ENCODE results near the gene SMIM33. TPM values are rescaled to one million over a fixed set of nuclear protein-coding genes. Genes with fewer than 3 reads are reported as not detected.
A peak's percentile ranks its signal among the peaks of the same experiment; 100 is the strongest.

The SMIM33 gene
- not detected in 2 replicates for total RNA-seq (2014; rRNA removed; shearing (Covaris generic))

DNA sequence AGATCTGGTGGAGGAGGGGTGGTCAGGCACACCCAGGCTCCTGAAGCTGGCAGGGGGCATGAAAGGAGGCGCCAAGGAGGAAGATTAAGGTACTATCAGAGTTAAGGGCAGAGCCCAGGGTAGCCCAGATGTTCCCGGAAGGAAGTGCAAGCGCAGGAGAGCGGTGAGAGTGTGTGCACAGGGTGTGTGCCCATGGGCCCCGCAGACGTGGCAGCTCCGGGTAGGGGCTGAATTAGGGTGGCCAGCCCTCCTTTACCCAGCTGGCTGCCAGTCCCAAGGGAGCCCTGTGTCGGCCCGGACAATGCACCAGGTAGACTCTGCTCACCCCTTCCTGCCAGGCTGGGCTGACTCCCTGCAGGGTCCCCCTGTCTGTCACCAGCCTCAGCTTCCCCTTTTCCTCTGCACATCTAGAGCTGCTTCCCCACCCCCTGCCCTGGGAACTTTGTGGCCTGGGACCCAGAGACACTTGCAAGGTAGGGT is at the start of gene SMIM33:
Gene SMIM33 (plus strand): TSS at position 184 of the 480 bp plus-strand sequence. CDS start 118 bp downstream, at position 302.

DNA sequence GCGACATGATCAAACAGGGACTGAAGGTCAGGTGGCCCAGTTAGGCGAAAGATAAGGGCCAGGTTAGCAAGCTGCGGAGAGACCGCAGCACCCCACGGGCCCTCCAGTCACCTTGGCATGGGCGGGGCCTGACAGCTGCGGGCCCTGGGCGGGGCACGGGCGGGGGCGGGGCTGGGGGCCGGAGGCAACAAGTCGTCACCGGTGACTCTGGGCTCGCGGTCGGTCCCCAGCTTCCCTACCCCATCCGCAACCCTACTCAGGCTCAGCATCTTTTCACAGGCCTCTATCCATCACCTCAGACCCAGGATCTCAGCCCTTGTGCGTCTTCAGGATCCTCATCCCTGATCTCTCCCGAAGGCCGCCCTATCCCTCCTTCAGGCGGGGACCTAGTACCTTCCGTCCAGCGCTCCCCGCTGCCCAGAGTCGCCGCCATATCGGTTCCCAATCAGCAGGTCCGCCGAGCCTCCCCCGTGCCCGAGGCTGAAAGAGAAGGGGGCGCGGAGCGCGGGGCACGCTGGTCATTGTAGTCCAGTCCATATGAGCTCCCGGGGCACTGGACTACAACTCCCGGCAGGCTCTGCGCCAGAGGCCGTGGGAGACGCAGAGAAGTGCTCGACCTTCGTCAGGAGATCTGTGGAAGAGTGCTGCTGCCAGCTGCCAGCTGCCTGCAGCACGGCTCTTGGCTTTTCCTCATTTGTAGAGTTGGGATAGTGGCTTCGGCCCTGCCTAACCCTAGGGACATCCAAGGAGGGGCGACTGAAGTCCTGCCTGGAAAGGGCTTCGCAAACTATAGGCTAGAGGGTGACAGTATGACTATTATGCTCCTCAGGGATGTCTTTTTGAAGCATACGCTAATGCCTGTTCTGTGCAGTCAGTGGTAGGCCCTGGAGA is 31.5 kb upstream of the SMIM33 start, which contains the start of gene DNAJC18:
Gene DNAJC18 (minus strand): TSS at position 513 of the 891 bp plus-strand sequence. CDS start 80 bp downstream, at position 433.

DNA sequence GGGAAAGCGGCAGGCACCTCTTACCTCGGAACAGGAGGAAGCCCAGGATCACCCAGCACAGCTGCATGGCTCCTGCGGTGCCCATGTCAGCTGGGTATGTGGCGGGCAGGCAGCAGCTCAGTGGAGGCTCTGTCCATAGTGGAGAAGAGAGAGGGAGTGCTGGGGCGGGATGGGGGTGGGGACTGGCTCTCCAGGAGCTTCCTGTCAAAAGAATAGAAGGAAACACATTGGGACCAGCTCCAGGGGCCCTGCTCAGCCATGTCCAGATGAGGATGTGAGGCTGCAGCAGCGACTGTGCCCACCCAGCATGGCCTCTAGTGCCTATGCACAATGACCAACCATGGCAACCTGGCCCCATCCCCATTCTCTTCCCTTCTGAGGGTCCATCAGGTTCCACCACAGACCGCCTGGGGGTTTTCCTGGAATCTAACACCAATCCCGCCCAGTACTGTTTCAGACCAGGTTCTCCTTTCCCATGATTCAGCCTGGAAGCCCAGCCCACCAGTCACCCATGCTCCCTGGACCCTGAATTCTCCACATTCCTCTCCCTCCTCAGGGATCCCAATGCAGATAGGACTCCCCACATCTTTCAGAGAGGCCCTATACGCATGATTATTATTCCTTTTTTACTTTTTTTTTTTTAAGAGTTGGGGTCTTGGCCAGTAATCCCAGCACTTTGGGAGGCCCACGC is 8.1 kb upstream of the SMIM33 start, which contains the start of gene ECSCR:
Gene ECSCR (minus strand): TSS at position 158 of the 691 bp plus-strand sequence. CDS start 73 bp downstream, at position 85.

DNA sequence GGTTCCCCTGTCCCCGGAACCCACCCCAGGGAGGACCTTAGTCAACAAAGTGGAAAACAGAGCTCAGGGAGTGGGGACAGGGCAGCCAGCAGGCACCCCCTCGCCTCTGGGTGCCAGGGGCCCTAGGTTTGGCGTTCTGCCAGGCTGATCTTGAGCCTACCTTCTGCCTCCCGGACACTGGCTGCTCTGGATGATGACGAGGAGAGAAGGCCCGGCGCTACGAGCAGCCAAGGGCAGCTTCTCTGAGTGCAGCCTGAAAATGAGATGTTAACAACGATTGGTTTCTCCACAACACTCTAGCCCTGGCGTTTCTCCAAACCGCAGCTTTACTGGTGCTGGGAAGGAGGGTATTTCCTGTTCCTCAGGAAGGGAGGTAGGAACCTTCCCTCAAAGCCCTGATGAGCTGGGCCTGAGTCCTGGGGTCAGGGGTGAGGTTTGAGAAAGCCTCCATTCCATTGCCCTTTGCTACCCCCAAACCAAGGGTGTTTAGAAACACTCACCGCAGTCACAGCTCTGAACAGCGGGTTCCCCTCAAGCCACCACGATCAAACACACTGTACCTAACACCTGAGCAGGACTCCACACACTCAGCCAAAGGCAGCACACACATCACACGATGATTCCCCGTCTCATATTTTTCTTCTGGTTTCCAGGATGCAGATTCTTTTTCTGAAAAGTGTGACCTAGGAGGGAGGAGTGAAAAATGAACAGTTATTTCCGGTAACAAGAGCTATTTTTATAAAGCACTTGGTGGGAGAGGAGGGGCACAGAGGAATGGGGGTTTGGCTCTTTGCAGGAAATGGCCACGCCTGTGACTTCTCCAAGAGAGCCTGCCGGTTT is 11.5 kb downstream of the SMIM33 start, which contains the start of gene STING1:
Gene STING1 (minus strand): TSS at position 709 of the 840 bp plus-strand sequence. CDS start 1,054 bp downstream, outside the sequence.

Small RNAs within 50 kb of the gene (small RNA-seq; reads per million reads assigned to genes)
- gene RNU5B-4P = 1.2 reads per million, percentile 59 among the genes with 10 or more reads in this experiment

Other genes starting within 250 kb of the SMIM33 start
- gene MATR3, start 177.3 kb upstream of the SMIM33 start, total RNA-seq (2014; rRNA removed; shearing (Covaris generic)) = 244 and 298 TPM in 2 replicates
- gene PAIP2, start 129.2 kb upstream of the SMIM33 start, total RNA-seq (2014; rRNA removed; shearing (Covaris generic)) = 87.0 and 92.3 TPM in 2 replicates
- gene SLC23A1, start 87.7 kb upstream of the SMIM33 start, total RNA-seq (2014; rRNA removed; shearing (Covaris generic)) = not detected in 2 replicates
- gene MZB1, start 81.1 kb upstream of the SMIM33 start, total RNA-seq (2014; rRNA removed; shearing (Covaris generic)) = 1.4 TPM in 1 of 2 replicates, not detected in the other
- 0.79 and 1.1 TPM in 2 replicates for gene PROB1, start 75.9 kb upstream of the SMIM33 start, total RNA-seq (2014; rRNA removed; shearing (Covaris generic))
- 13.7 and 18.1 TPM in 2 replicates for gene SPATA24, start 66.9 kb upstream of the SMIM33 start, total RNA-seq (2014; rRNA removed; shearing (Covaris generic))
- gene DNAJC18, start 31.5 kb upstream of the SMIM33 start, total RNA-seq (2014; rRNA removed; shearing (Covaris generic)) = 3.9 and 4.4 TPM in 2 replicates
- gene ECSCR, start 8.3 kb upstream of the SMIM33 start, total RNA-seq (2014; rRNA removed; shearing (Covaris generic)) = 1.2 TPM in 1 of 2 replicates, not detected in the other
- 26.6 and 32.8 TPM in 2 replicates for gene STING1, start 11.8 kb downstream of the SMIM33 start, total RNA-seq (2014; rRNA removed; shearing (Covaris generic))
- 53.1 and 81.2 TPM in 2 replicates for gene UBE2D2, start 90.3 kb downstream of the SMIM33 start, total RNA-seq (2014; rRNA removed; shearing (Covaris generic))
- 40.5 and 57.8 TPM in 2 replicates for gene CXXC5, start 177.3 kb downstream of the SMIM33 start, total RNA-seq (2014; rRNA removed; shearing (Covaris generic))

Measured in A375 (cell line).